Panc1 (cell line): ENCODE measurements around the gene CLTC. TPM values are rescaled to one million over a fixed set of nuclear protein-coding genes. Genes with fewer than 3 reads are reported as not detected.

ENCODE experiments used
- ATAC-seq: fragments of 200-7000 bp; cut with Tn5 transposase; 2 replicates; pipeline ENCODE4 v1.9.1; 2020; ENCODE audit warnings: mild to moderate bottlenecking, moderate library complexity
- BruUV-seq: library from RNA; stranded (reverse); fragments of 400-500 nt; replicated peaks from 2 replicates; lab custom pipeline; 2021; lab: Mats Ljungman, UMichigan
- CTCF ChIA-PET: fragments of 300-600 bp; sonication (Branson Sonifier 250); formaldehyde crosslinking; loops from one replicate; lab custom pipeline; 2022; ENCODE audit warnings: antibody characterized with exemption; lab: Charles Lee
- POLR2A ChIA-PET: fragments of 300-600 bp; sonication (Branson Sonifier 250); formaldehyde crosslinking; loops from one replicate; lab custom pipeline; 2022; ENCODE audit warnings: antibody characterized with exemption; lab: Charles Lee
- DNase-seq: peaks from one replicate; pipeline ENCODE4 v3.0.0-alpha.2; 2010; ENCODE audit warnings: low read depth, low spot score
- H3K27ac ChIP-seq: 2 replicates; pipeline ENCODE4 v1.5.1; 2011; ENCODE audit warnings: mild to moderate bottlenecking, low read length, inconsistent platforms
- H3K27me3 ChIP-seq: fragments of 200-500 bp; sonication (Bioruptor generic); 2 replicates; pipeline ENCODE4 v1.6.0; 2014; ENCODE audit warnings: low read length, inconsistent platforms; ENCODE audit not compliant: control insufficient read depth, insufficient read depth
- H3K36me3 ChIP-seq: fragments of 200-500 bp; sonication (Bioruptor generic); 2 replicates; pipeline ENCODE4 v1.5.1; 2014; ENCODE audit warnings: inconsistent platforms, mild to moderate bottlenecking, low read length, moderate library complexity; ENCODE audit not compliant: control insufficient read depth, insufficient read depth
- H3K4me1 ChIP-seq: 2 replicates; pipeline ENCODE4 v1.5.1; 2011; ENCODE audit warnings: inconsistent platforms, mild to moderate bottlenecking, low read length, moderate library complexity; ENCODE audit not compliant: control insufficient read depth, insufficient read depth
- H3K4me3 ChIP-seq, 2 experiments: 2 replicates each; pipeline ENCODE4 v1.5.1; 2011 to 2012; ENCODE audit warnings: low read depth in 2 of 2, low read length in 2 of 2, mild to moderate bottlenecking in 2 of 2, inconsistent platforms in 1 of 2, moderate library complexity in 1 of 2
- H3K9me3 ChIP-seq: fragments of 200-500 bp; sonication (Bioruptor generic); 2 replicates; pipeline ENCODE4 v1.5.1; 2014; ENCODE audit warnings: low read depth, mild to moderate bottlenecking, inconsistent platforms, low read length, moderate library complexity; ENCODE audit not compliant: control insufficient read depth, insufficient read depth
- CTCF ChIP-seq: fragments of 450-650 bp; IDR thresholded peaks from 2 replicates; pipeline ENCODE4 v1.5.1; 2017; ENCODE audit warnings: mild to moderate bottlenecking
- POLR2AphosphoS5 ChIP-seq: IDR thresholded peaks from 2 replicates; pipeline ENCODE4 v1.6.1; 2012; ENCODE audit warnings: mild to moderate bottlenecking, low read depth, low read length, moderate library complexity
- SIN3A ChIP-seq: IDR thresholded peaks from 2 replicates; pipeline ENCODE4 v1.6.1; 2012; ENCODE audit warnings: low read depth, mild to moderate bottlenecking, low read length, moderate library complexity, borderline replicate concordance; ENCODE audit not compliant: insufficient read depth
- TCF7L2 ChIP-seq: IDR thresholded peaks from 2 replicates; pipeline ENCODE4 v1.6.1; 2011; ENCODE audit warnings: mild to moderate bottlenecking, low read depth, low read length, inconsistent platforms
- in situ Hi-C: cut with HindIII; loops from 2 replicates; pipeline ENCODE4 v1.10.0; 2016; ENCODE audit warnings: low sequenced_read_pairs, low pct_unique_long_range_greater_than_20kb
- intact Hi-C: fragments of 100-400 bp; cut with micrococcal nuclease; formaldehyde crosslinking; loops from one replicate; pipeline ENCODE4 v1.10.0; 2022; ENCODE audit not compliant: unreplicated experiment
- total RNA-seq: library from RNA; stranded (reverse); gene quantifications from one replicate; pipeline ENCODE4 v1.2.1, GENCODE V29; 2021; ENCODE audit not compliant: unreplicated experiment
- TF ChIP-seq, protein P1 (sequence below), 2 experiments: IDR thresholded peaks; 2 replicates each; pipeline ENCODE4 v1.6.1; 2011 to 2012; ENCODE audit warnings: low read depth in 2 of 2, control low read depth in 1 of 2, low read length in 1 of 2, mild to moderate bottlenecking in 1 of 2, moderate library complexity in 1 of 2; ENCODE audit not compliant: insufficient read depth in 1 of 2

Gene CLTC
- total RNA-seq, 1 experiment from 2014 or later, result 221 TPM

GRCh38 chr17:59737324-59737723 lies 117.6 kb downstream of the CLTC start:
- Histone ChIP-seq H3K27me3 (no peaks in the 10 kb centered on the region), H3K4me3 (no peak overlapping the region), H3K36me3 (peaks cover 29% of the 10 kb centered on the region), H3K4me1 (no peaks in the 10 kb centered on the region), H3K9me3 (0 out of 2 replicates have a peak, but pooled peaks cover 3% of the 10 kb centered on the region), H3K27ac (no peak overlapping the region)
- DNase-seq, result no peak
- no peak for ATAC-seq
- in situ Hi-C loops, result no loop called here
- intact Hi-C loops, result no loop called here
- CTCF ChIA-PET, result no interaction called here
- POLR2A ChIA-PET, result no interaction called here
- BruUV-seq, result no TSS peak
- TF ChIP-seq TCF7L2 (no peak), POLR2AphosphoS5 (no peak), SIN3A (no peak), CTCF (no peak)
- TF ChIP-seq, protein P1, sequence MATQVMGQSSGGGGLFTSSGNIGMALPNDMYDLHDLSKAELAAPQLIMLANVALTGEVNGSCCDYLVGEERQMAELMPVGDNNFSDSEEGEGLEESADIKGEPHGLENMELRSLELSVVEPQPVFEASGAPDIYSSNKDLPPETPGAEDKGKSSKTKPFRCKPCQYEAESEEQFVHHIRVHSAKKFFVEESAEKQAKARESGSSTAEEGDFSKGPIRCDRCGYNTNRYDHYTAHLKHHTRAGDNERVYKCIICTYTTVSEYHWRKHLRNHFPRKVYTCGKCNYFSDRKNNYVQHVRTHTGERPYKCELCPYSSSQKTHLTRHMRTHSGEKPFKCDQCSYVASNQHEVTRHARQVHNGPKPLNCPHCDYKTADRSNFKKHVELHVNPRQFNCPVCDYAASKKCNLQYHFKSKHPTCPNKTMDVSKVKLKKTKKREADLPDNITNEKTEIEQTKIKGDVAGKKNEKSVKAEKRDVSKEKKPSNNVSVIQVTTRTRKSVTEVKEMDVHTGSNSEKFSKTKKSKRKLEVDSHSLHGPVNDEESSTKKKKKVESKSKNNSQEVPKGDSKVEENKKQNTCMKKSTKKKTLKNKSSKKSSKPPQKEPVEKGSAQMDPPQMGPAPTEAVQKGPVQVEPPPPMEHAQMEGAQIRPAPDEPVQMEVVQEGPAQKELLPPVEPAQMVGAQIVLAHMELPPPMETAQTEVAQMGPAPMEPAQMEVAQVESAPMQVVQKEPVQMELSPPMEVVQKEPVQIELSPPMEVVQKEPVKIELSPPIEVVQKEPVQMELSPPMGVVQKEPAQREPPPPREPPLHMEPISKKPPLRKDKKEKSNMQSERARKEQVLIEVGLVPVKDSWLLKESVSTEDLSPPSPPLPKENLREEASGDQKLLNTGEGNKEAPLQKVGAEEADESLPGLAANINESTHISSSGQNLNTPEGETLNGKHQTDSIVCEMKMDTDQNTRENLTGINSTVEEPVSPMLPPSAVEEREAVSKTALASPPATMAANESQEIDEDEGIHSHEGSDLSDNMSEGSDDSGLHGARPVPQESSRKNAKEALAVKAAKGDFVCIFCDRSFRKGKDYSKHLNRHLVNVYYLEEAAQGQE (IDR thresholded peaks at IDR 0.05; ENCODE audit: insufficient read depth in 1 of 2, low read depth in 2 of 2, low read length in 1 of 2), result no peak

GRCh38 chr17:59743842-59744241 lies 124.1 kb downstream of the CLTC start:
- DNase-seq (no peak), ATAC-seq (no peak)
- Histone ChIP-seq H3K4me3 (no peak overlapping the region), H3K27me3 (no peaks in the 10 kb centered on the region), H3K4me1 (peaks cover 5% of the 10 kb centered on the region; the same call in 1 of the 2 replicates), H3K27ac (no peak overlapping the region), H3K9me3 (peaks cover 15% of the 10 kb centered on the region; the same call in 1 of the 2 replicates), H3K36me3 (peaks cover 23% of the 10 kb centered on the region; the same call in 1 of the 2 replicates)
- intact Hi-C loops (no loop called here), in situ Hi-C loops (no loop called here)
- ChIA-PET CTCF (no interaction called here), POLR2A (no interaction called here)
- no peak for TF ChIP-seq POLR2AphosphoS5
- TF ChIP-seq, protein P1 (IDR thresholded peaks at IDR 0.05; ENCODE audit: insufficient read depth in 1 of 2, low read depth in 2 of 2, low read length in 1 of 2), result no peak
- no TSS peak for BruUV-seq
